SK-N-SH (cell line): ENCODE measurements around the gene CNTN4. TPM values are rescaled to one million over a fixed set of nuclear protein-coding genes. Genes with fewer than 3 reads are reported as not detected.

Experiments
- CTCF ChIA-PET: fragments of 300-600, 350-600 bp; formaldehyde crosslinking; extraction: SDS; loops from one replicate; lab custom pipeline; 2021; lab: Yijun Ruan, JAX
- POLR2A ChIA-PET: fragments of 350-600 bp; sonication (Branson Sonifier 250); formaldehyde crosslinking; extraction: SDS; loops from one replicate; lab custom pipeline; 2020; ENCODE audit warnings: antibody characterized with exemption, inconsistent platforms; lab: Yijun Ruan, JAX
- DNase-seq: peaks from one replicate; pipeline ENCODE4 v3.0.0; 2012
- H2AFZ ChIP-seq: fragments of 200-600 bp; sonication (generic); 2 replicates; pipeline ENCODE4 v1.8.1; 2016; ENCODE audit warnings: antibody characterized with exemption, mild to moderate bottlenecking, low read depth
- H3F3A ChIP-seq: fragments of 200-600 bp; sonication (generic); replicated peaks from 2 replicates; pipeline ENCODE3; 2016; ENCODE audit warnings: antibody characterized with exemption, mild to moderate bottlenecking; ENCODE audit not compliant: insufficient read depth
- H3K27ac ChIP-seq, 2 experiments: fragments of 200-500 bp in 1 of 2; fragments of 200-600 bp in 1 of 2; sonication (Bioruptor generic) in 1 of 2; sonication (generic), shearing (Covaris generic) in 1 of 2; 2 replicates each; pipeline versions ENCODE4 v1.5.1 to v1.6.1; 2014 to 2016; ENCODE audit warnings: low read depth in 2 of 2, inconsistent platforms in 1 of 2, low read length in 1 of 2, mild to moderate bottlenecking in 1 of 2, mixed read lengths in 1 of 2
- H3K27me3 ChIP-seq: fragments of 200-600 bp; sonication (generic), shearing (Covaris generic); 2 replicates; pipeline ENCODE4 v1.6.1; 2016; ENCODE audit warnings: mixed run types; ENCODE audit not compliant: insufficient read depth
- H3K36me3 ChIP-seq, 2 experiments: fragments of 200-500 bp in 1 of 2; fragments of 200-600 bp in 1 of 2; sonication (Bioruptor generic) in 1 of 2; sonication (generic) in 1 of 2; replicated peaks in 1 of 2; 2 replicates each; pipeline versions ENCODE3 to v1.5.1; 2014 to 2016; ENCODE audit warnings: low read length in 1 of 2, mild to moderate bottlenecking in 1 of 2; ENCODE audit not compliant: insufficient read depth in 2 of 2, control insufficient read depth in 1 of 2
- H3K4me1 ChIP-seq, 2 experiments: fragments of 200-500 bp in 1 of 2; fragments of 200-600 bp in 1 of 2; sonication (Bioruptor generic) in 1 of 2; sonication (generic), shearing (Covaris generic) in 1 of 2; 2 replicates each; pipeline versions ENCODE4 v1.5.1 to v1.6.1; 2014 to 2016; ENCODE audit warnings: low read depth in 1 of 2, low read length in 1 of 2, mixed run types in 1 of 2; ENCODE audit not compliant: insufficient read depth in 2 of 2, control insufficient read depth in 1 of 2
- H3K4me2 ChIP-seq: fragments of 200-600 bp; sonication (generic), shearing (Covaris generic); 2 replicates; pipeline ENCODE4 v1.6.1; 2017; ENCODE audit warnings: mixed run types
- H3K4me3 ChIP-seq, 2 experiments: fragments of 200-500 bp in 1 of 2; fragments of 200-600 bp in 1 of 2; sonication (Bioruptor generic) in 1 of 2; sonication (generic), shearing (Covaris generic) in 1 of 2; 2 replicates each; pipeline versions ENCODE4 v1.5.1 to v1.8.1; 2014 to 2016; ENCODE audit warnings: low read depth in 2 of 2, inconsistent platforms in 1 of 2, low read length in 1 of 2, mild to moderate bottlenecking in 1 of 2, mixed read lengths in 1 of 2, moderate library complexity in 1 of 2
- H3K79me2 ChIP-seq: fragments of 200-600 bp; sonication (generic); 2 replicates; pipeline ENCODE4 v1.8.1; 2017; ENCODE audit warnings: mild to moderate bottlenecking; ENCODE audit not compliant: insufficient read depth
- H3K9ac ChIP-seq: fragments of 200-600 bp; sonication (generic); 2 replicates; pipeline ENCODE4 v1.6.1; 2017; ENCODE audit warnings: mixed run types
- H3K9me2 ChIP-seq: fragments of 200-600 bp; sonication (generic); 2 replicates; pipeline ENCODE4 v1.6.1; 2017; ENCODE audit warnings: mixed run types
- H3K9me3 ChIP-seq: fragments of 200-600 bp; sonication (generic); 2 replicates; pipeline ENCODE4 v1.6.1; 2017; ENCODE audit warnings: mixed run types, mild to moderate bottlenecking, moderate library complexity
- H4K20me1 ChIP-seq: fragments of 200-600 bp; sonication (generic); 2 replicates; pipeline ENCODE4 v1.6.1; 2017; ENCODE audit warnings: mild to moderate bottlenecking, mixed run types; ENCODE audit not compliant: insufficient read depth
- CHD2 ChIP-seq: fragments of 150-350 bp; IDR thresholded peaks from 2 replicates; pipeline ENCODE4 v1.6.1; 2018; ENCODE audit warnings: low read length; ENCODE audit not compliant: partially characterized antibody
- FOXJ3 ChIP-seq: sonication (generic); formaldehyde crosslinking; IDR thresholded peaks from 2 replicates; pipeline ENCODE4 v1.5.1; 2020; ENCODE audit warnings: mild to moderate bottlenecking, missing genetic modification reagents
- NFIC ChIP-seq: IDR thresholded peaks from 2 replicates; pipeline ENCODE4 v1.4.0; 2012; ENCODE audit warnings: borderline replicate concordance
- PBX3 ChIP-seq: IDR thresholded peaks from 2 replicates; pipeline ENCODE4; 2012
- RXRA ChIP-seq: IDR thresholded peaks from 2 replicates; pipeline ENCODE4 v1.4.0; 2012; ENCODE audit warnings: low read depth, mild to moderate bottlenecking, borderline replicate concordance
- ZBTB33 ChIP-seq: IDR thresholded peaks from 2 replicates; pipeline ENCODE4 v1.4.0; 2012; ENCODE audit warnings: low read depth, borderline replicate concordance
- WGBS: methylation state at CpG from one replicate; pipeline ENCODE4 v1.1.6; 2017; ENCODE audit warnings: low lambda C conversion rate; 5-methylcytosine and 5-hydroxymethylcytosine counted together
- polyA plus RNA-seq, 3 experiments: library from polyadenylated mRNA; depleted of rRNA; stranded (reverse); fragments of >200 nt; gene quantifications; 2 replicates each; pipeline ENCODE4 v1.2.3, GENCODE V29; 2012
- TF ChIP-seq, protein P1 (sequence below): IDR thresholded peaks from 2 replicates; pipeline ENCODE4 v1.4.0; 2012; ENCODE audit warnings: low read depth, borderline replicate concordance
- TF ChIP-seq, protein P2 (sequence below): IDR thresholded peaks from 2 replicates; pipeline ENCODE4 v1.6.1; 2012; ENCODE audit warnings: mild to moderate bottlenecking, low read depth, low read length, moderate library complexity
- TF ChIP-seq, protein P3 (sequence below): fragments of 150-350 bp; IDR thresholded peaks from 2 replicates; pipeline ENCODE4 v1.6.1; 2016; ENCODE audit warnings: mild to moderate bottlenecking, low read depth, low read length

The CNTN4 gene
- polyA plus RNA-seq, 1 of the 3 experiments (the other 2 are of a cell fraction) = 0.12 TPM

- no peak for TF ChIP-seq ZBTB33
- no peak for TF ChIP-seq CHD2
- TF ChIP-seq, protein P1, sequence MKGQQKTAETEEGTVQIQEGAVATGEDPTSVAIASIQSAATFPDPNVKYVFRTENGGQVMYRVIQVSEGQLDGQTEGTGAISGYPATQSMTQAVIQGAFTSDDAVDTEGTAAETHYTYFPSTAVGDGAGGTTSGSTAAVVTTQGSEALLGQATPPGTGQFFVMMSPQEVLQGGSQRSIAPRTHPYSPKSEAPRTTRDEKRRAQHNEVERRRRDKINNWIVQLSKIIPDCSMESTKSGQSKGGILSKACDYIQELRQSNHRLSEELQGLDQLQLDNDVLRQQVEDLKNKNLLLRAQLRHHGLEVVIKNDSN = no peak
These were observed 236.3 kb downstream of the CNTN4 start (continued) for GRCh38 chr3:2334921-2335320.

GRCh38 chr3:2343031-2343682 is 244.5 kb downstream of the CNTN4 start:
- Histone ChIP-seq H3K36me3 (no peaks in the 10 kb centered on the region), H3F3A (no peaks in the 10 kb centered on the region), H2AFZ (no peak overlapping the region), H3K27me3 (no peaks in the 10 kb centered on the region), H3K4me2 (no peak overlapping the region), H4K20me1 (no peaks in the 10 kb centered on the region), H3K9ac (no peak overlapping the region), H3K79me2 (no peaks in the 10 kb centered on the region), H3K4me3 (no peak overlapping the region), H3K9me3 (0 out of 2 replicates have a peak, but pooled peaks cover 4% of the 10 kb centered on the region), H3K27ac (no peak overlapping the region), H3K9me2 (no peaks in the 10 kb centered on the region), H3K4me1 (no peaks in the 10 kb centered on the region)
- CTCF ChIA-PET = interaction anchor here (1.0 kb wide), 1 partner anchor 28 kb away, joined by 3 read pairs; no protein-coding TSS in a partner anchor
- POLR2A ChIA-PET = no interaction called here
- TF ChIP-seq, protein P2, sequence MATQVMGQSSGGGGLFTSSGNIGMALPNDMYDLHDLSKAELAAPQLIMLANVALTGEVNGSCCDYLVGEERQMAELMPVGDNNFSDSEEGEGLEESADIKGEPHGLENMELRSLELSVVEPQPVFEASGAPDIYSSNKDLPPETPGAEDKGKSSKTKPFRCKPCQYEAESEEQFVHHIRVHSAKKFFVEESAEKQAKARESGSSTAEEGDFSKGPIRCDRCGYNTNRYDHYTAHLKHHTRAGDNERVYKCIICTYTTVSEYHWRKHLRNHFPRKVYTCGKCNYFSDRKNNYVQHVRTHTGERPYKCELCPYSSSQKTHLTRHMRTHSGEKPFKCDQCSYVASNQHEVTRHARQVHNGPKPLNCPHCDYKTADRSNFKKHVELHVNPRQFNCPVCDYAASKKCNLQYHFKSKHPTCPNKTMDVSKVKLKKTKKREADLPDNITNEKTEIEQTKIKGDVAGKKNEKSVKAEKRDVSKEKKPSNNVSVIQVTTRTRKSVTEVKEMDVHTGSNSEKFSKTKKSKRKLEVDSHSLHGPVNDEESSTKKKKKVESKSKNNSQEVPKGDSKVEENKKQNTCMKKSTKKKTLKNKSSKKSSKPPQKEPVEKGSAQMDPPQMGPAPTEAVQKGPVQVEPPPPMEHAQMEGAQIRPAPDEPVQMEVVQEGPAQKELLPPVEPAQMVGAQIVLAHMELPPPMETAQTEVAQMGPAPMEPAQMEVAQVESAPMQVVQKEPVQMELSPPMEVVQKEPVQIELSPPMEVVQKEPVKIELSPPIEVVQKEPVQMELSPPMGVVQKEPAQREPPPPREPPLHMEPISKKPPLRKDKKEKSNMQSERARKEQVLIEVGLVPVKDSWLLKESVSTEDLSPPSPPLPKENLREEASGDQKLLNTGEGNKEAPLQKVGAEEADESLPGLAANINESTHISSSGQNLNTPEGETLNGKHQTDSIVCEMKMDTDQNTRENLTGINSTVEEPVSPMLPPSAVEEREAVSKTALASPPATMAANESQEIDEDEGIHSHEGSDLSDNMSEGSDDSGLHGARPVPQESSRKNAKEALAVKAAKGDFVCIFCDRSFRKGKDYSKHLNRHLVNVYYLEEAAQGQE = no peak
- TF ChIP-seq NFIC (no peak), RXRA (no peak), PBX3 (no peak), FOXJ3 (CRISPR knock-in tag) (no peak)
- TF ChIP-seq, protein P3, sequence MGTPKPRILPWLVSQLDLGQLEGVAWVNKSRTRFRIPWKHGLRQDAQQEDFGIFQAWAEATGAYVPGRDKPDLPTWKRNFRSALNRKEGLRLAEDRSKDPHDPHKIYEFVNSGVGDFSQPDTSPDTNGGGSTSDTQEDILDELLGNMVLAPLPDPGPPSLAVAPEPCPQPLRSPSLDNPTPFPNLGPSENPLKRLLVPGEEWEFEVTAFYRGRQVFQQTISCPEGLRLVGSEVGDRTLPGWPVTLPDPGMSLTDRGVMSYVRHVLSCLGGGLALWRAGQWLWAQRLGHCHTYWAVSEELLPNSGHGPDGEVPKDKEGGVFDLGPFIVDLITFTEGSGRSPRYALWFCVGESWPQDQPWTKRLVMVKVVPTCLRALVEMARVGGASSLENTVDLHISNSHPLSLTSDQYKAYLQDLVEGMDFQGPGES = no peak
- no peak for DNase-seq
- WGBS = 56% methylated on average over 5 of the region's 5 CpGs
